ENCODE results near the gene FGD6. TPM values are rescaled to one million over a fixed set of nuclear protein-coding genes. Genes with fewer than 3 reads are reported as not detected.

FGD6 gene
- total RNA-seq, 1 experiment from 2014 or later = 23.5 TPM

- no peak for TF ChIP-seq CTCF (IDR thresholded peaks at IDR 0.05; ENCODE audit: insufficient read depth in 1 of 2, low read depth in 1 of 2, low read length in 1 of 2, severe bottlenecking in 1 of 2, unreplicated experiment in 1 of 2)
- H3K9me3 Mint-ChIP-seq (ENCODE audit: unreplicated experiment) = no peaks in the 10 kb centered on the region
- Histone ChIP-seq H3K4me1 (peaks cover 25% of the 10 kb centered on the region), H3K4me3 (ENCODE audit: low read depth, low read length) (no peak overlapping the region), H3K27me3 (replicated peaks; ENCODE audit: control insufficient read depth, insufficient read depth, low read length) (no peaks in the 10 kb centered on the region), H3K9me3 (no peaks in the 10 kb centered on the region), H3K36me3 (ENCODE audit: control insufficient read depth, insufficient read depth, low read length) (no peaks in the 10 kb centered on the region; the same call in 1 of the 2 replicates)
- no peaks in the 10 kb centered on the region for H3K27me3 Mint-ChIP-seq (ENCODE audit: insufficient read depth, unreplicated experiment)
- H3K36me3 Mint-ChIP-seq (ENCODE audit: insufficient read depth, unreplicated experiment) = peaks cover 15% of the 10 kb centered on the region
- intact Hi-C loops (cut with micrococcal nuclease; ENCODE audit: unreplicated experiment) = loop anchor here (2.0 kb wide), 1 partner anchor 39 kb away; the partner anchor contains the start of genes FGD6 and VEZT
- peaks cover 18% of the 10 kb centered on the region for H3K4me1 Mint-ChIP-seq (ENCODE audit: low read depth, unreplicated experiment)
- no peak overlapping the region for H3K4me3 Mint-ChIP-seq (ENCODE audit: unreplicated experiment)
- no TSS peak for BruUV-seq (replicated peaks)
- ChIA-PET CTCF (no interaction called here), POLR2A (no interaction called here)
- peak in 1 of 2 experiments; percentile 32 for DNase-seq
- peak overlapping the region; percentile 57 for H3K27ac Mint-ChIP-seq (ENCODE audit: unreplicated experiment)
Measured at GRCh38 chr12:95178136-95178535, 39.1 kb downstream of the FGD6 start.

- no peak for TF ChIP-seq CTCF (IDR thresholded peaks at IDR 0.05; ENCODE audit: insufficient read depth in 1 of 2, low read depth in 1 of 2, low read length in 1 of 2, severe bottlenecking in 1 of 2, unreplicated experiment in 1 of 2)
- Mint-ChIP-seq H3K27ac (ENCODE audit: unreplicated experiment) (no peak overlapping the region), H3K9me3 (ENCODE audit: unreplicated experiment) (no peaks in the 10 kb centered on the region), H3K27me3 (ENCODE audit: insufficient read depth, unreplicated experiment) (no peaks in the 10 kb centered on the region), H3K36me3 (ENCODE audit: insufficient read depth, unreplicated experiment) (peaks cover 15% of the 10 kb centered on the region), H3K4me1 (ENCODE audit: low read depth, unreplicated experiment) (peaks cover 22% of the 10 kb centered on the region), H3K4me3 (ENCODE audit: unreplicated experiment) (no peak overlapping the region)
- intact Hi-C loops (cut with micrococcal nuclease; ENCODE audit: unreplicated experiment) = no loop called here
- Histone ChIP-seq H3K9me3 (no peaks in the 10 kb centered on the region), H3K27me3 (replicated peaks; ENCODE audit: control insufficient read depth, insufficient read depth, low read length) (no peaks in the 10 kb centered on the region), H3K36me3 (ENCODE audit: control insufficient read depth, insufficient read depth, low read length) (no peaks in the 10 kb centered on the region; the same call in 1 of the 2 replicates), H3K4me1 (peaks cover 25% of the 10 kb centered on the region), H3K4me3 (ENCODE audit: low read depth, low read length) (no peak overlapping the region)
- ChIA-PET CTCF (no interaction called here), POLR2A (no interaction called here)
- no TSS peak for BruUV-seq (replicated peaks)
- no peak for DNase-seq
Measured at GRCh38 chr12:95177201-95177768, 40.0 kb downstream of the FGD6 start.

GRCh38 chr12:95173392-95174251 lies 43.6 kb downstream of the FGD6 start:
- intact Hi-C loops (cut with micrococcal nuclease; ENCODE audit: unreplicated experiment) = no loop called here
- peaks cover 29% of the 10 kb centered on the region for H3K36me3 Mint-ChIP-seq (ENCODE audit: insufficient read depth, unreplicated experiment)
- BruUV-seq (replicated peaks) = no TSS peak
- CTCF ChIA-PET = no interaction called here
- H3K4me1 Mint-ChIP-seq (ENCODE audit: low read depth, unreplicated experiment) = peaks cover 34% of the 10 kb centered on the region
- H3K27me3 ChIP-seq (replicated peaks; ENCODE audit: control insufficient read depth, insufficient read depth, low read length) = no peaks in the 10 kb centered on the region
- H3K4me3 Mint-ChIP-seq (ENCODE audit: unreplicated experiment) = no peak overlapping the region
- no peaks in the 10 kb centered on the region for H3K27me3 Mint-ChIP-seq (ENCODE audit: insufficient read depth, unreplicated experiment)
- TF ChIP-seq CTCF (IDR thresholded peaks at IDR 0.05; ENCODE audit: insufficient read depth in 1 of 2, low read depth in 1 of 2, low read length in 1 of 2, severe bottlenecking in 1 of 2, unreplicated experiment in 1 of 2) = no peak
- H3K9me3 Mint-ChIP-seq (ENCODE audit: unreplicated experiment) = no peaks in the 10 kb centered on the region
- no peaks in the 10 kb centered on the region for H3K9me3 ChIP-seq
- H3K4me1 ChIP-seq = peaks cover 31% of the 10 kb centered on the region
- no peak for DNase-seq
- H3K27ac Mint-ChIP-seq (ENCODE audit: unreplicated experiment) = peak overlapping the region; percentile 59
- no peaks in the 10 kb centered on the region for H3K36me3 ChIP-seq (ENCODE audit: control insufficient read depth, insufficient read depth, low read length)
- no peak overlapping the region for H3K4me3 ChIP-seq (ENCODE audit: low read depth, low read length)
- POLR2A ChIA-PET = no interaction called here
